OCI-LY7 (cell line): ENCODE data around the gene ITIH3.

Experiments used
- CTCF ChIP-seq: fragments of 200-600 bp; sonication (generic); conservative IDR thresholded peaks from 2 replicates; pipeline ENCODE4 v1.5.1; 2014; ENCODE audit warnings: mild to moderate bottlenecking, antibody characterized with exemption, low read length, moderate library complexity, mixed read lengths
- EZH2phosphoT487 ChIP-seq: fragments of 200-600 bp; sonication (generic); IDR thresholded peaks from 2 replicates; pipeline ENCODE4 v1.6.1; 2018; ENCODE audit warnings: low read depth, borderline replicate concordance, mild to moderate bottlenecking, mixed run types, antibody characterized with exemption, low read length, moderate library complexity, mixed read lengths

DNA sequence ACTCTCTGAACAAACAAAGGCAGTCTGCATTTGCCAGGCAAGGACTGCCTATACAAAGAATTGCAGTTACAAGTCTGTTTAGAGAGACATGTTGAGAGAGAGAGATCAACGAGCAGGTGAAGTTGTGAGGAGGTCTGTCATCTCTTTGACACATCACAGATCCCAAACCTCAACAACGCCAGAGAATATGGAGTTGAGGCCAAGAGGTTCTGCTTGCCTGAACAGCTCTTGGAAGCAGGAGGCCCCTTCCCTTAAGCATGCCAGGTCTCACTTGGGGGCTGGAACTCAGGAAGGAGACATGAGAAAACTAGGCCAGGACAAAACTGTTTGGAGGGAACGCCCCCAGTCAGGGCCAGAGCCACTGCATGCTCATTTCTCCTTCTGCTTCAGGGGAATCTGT is 62.5 kb downstream of the ITIH3 start:
- TF ChIP-seq CTCF = no peak
- TF ChIP-seq EZH2phosphoT487 = no peak
